HG02973 (cell line): ENCODE results near the gene TNRC6A.
A peak's percentile ranks its signal among the peaks of the same experiment; 100 is the strongest.
"Not testable (repeated sequence)": the region's sequence is repeated elsewhere in the genome, so short reads cannot be mapped to it uniquely, and the experiment has no call there.

Experiments
- ATAC-seq: cut with Tn5 transposase; IDR thresholded peaks from one replicate; pipeline ENCODE4 v1.9.1; 2021; ENCODE audit warnings: moderate library complexity; ENCODE audit not compliant: unreplicated experiment

The TNRC6A gene

DNA sequence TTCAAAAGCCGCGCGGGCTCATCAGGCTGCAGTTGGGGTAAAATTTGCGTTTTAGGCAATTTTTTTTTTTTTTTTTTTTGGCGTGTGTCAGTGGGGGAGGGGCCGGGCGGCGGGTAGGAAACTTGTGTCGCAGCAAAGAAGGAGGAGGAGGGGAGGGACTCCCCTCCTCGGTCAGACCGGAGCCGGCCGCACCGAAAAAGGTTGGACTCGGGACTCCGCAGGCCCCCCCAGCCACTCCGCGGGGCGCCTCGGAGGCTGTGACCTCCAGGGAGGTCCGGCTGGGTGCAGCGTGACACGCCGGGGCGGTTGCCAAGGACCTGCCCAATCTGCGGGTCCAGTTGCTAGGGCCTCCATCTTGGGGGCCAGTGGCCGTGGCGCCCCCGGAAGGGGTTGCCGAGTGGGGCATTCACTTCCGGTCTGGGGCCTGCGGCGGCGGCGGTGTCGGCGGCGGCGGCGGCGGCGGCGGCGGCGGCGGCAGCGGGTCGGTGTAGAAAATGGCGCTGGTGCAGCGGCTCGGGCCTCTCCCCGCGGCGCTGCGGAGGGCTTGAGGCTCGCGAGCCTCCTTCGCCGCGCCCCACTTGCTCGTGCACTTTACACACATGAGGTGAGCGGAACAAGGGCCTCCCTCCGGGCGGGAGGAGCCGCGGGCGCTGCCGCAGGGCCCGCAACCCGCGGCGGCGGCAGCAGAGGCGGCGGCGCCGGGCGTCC is at the start of gene TNRC6A:
Gene TNRC6A (plus strand): TSS at position 409 of the 708 bp plus-strand sequence. CDS start 191 bp downstream, at position 600.
- peak; percentile 90 for ATAC-seq

DNA sequence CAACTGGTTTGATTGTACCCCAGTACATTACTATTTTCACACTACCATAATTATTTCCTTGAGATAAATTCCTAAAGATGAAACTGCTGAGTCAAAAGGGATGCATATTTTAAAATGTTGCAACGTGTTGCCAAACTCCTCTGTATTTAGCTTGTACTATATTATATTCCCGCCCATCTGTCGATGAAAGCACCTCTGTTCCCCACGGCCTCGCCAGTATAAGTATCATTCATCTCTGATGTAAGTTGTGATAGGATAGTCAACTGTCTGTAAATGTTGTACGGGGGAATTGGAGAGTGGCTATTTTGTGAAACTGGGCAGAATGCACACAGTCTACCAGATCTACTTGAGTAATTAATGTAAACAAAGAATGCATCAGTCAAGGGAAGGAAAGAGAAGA is 47.7 kb upstream of the TNRC6A start:
- no peak for ATAC-seq

DNA sequence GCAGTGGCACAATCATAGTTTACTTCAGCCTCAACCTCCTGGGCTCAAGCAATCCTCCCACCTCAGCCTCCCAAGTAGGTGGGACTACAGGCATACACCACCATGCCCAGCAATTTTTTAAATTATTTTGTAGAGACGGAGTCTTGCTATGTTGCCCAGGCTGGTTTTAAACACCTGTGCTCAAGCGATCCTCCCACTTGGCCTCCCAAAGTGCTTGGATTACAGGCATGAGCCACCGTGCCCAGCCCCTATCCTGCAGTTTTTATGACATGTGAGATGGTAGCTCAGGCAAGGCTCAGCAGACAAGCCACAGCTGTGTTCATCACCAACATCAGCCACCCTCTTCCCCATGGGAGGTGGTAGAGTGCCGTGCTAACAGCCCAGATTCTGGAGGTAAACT is 46.2 kb upstream of the TNRC6A start:
- no peak for ATAC-seq

DNA sequence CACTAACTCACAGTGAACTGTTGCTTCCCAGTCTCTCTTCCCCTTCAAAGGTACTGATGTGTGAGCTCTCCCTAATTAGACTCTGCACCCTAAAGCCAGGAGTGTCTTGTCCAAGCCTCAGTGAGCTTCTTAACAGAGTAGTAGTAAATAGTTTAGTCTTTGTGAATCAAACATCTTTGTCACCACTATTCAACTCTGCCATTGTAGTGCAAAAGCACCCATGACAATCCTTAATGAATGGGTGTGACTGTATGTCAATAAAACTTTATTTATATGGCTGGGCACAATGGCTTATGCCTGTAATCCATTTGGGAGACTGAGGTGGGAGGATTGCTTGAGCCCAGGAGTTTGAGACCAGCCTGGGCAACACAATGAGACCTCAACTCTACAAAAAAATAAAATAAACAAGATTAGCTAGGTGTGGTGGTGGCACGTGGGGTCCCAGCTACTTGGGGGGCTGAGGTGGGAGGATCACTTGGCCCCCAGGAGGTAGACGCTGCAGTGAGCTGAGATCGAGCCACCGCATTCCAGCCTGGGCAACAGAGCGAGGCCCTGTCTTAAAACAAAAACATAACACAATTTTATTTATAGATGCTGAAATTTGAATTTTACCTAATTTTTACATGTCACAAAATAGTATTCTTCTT is 45.5 kb upstream of the TNRC6A start:
- no peak for ATAC-seq

DNA sequence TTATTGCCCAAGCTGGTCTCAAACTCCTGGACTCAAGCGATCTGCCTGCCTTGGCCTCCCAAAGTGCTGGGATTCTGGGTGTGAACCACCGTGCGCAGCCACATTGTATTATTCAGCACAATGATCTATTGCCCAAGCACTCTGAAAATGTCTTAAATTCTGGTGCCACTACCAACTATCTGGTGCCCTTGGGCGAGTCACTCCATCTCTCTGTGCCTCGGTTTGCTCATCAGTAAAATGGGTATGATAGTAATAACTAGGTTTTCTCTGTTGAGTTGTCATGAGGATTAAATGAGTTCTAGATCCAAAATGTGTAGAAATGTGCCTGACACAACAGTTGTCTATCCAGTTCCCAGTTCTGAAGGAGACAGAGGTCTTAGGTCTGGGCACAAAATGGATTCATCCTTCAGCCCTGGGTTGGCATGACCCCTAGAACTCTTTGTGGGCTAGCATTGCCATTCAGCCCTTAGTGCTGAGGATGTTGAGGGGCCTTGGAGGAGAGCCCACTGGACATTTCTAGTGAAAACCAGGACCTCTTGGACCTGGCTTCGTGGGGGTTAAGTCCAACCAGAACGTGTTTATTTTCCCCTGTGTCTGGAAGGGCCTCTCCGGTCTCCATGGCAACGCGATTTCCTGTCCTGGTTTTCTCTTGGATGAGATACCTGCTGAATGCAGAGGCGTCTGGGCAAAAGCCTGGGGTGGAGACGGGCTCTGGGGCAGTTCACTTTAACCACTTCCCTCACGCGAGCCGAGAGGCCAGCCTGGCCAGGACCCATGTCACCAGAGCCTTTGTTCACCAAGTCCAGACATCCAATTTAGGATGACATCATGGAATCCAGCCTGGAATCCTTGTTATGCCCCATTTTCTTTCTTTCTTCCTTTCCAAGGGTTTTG is 43.7 kb upstream of the TNRC6A start:
- no peak for ATAC-seq

DNA sequence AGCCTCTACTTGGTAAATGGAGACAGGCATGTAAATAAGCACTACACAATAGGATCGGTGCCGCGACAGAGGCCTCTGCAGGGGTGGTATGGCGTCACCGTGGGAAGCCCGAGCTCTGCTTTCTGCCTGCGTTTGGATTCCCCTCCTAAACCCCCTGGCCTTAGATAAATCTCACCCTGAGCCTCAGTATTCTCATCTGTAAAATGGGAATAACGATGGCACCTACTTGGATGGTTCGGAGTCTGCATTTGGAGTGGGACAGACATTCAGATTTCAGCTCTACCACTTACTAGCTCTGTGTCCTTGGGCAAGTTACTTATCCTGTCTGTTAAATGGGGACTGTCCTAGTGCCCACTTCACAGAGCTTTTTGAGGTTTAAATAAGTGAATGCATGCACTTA is 42.8 kb upstream of the TNRC6A start:
- ATAC-seq = no peak

DNA sequence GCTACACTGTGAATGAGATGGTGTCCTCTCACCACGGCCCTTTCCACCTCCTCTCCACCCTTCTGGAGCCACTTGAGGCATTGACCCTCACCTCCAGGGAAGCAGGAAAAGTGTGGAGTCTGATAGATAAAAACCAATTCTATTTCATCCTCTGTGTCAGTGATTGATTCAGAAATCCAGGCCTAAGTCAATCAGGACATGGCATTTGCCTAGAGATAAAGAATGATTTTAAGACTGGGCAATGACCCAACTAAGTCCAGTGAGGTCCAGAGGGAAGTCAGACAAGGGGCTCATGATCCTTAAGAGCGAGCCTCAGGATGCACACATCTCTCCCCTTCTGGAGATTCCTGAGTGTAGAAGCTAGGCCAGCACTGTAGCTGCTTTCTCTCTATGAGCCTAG is 41.1 kb upstream of the TNRC6A start:
- no peak for ATAC-seq

DNA sequence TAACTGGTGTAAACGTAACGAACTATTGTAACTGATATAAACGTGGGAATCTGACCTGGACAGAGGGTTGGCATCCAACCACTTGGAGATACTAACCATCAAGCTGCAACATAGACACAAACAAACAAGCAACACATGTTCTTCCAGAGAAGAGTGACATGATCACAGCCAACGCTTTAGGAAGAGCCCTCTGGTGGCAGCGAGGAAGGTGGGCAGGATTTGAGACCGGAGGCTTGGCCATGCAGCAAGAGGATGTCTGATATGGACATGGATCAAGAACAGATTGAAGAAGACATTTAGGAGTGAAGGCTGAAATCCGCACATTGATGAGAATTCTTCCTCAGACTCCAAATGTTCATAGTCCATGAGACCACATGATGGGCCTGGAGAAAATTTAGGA is 40.3 kb upstream of the TNRC6A start:
- ATAC-seq = no peak

DNA sequence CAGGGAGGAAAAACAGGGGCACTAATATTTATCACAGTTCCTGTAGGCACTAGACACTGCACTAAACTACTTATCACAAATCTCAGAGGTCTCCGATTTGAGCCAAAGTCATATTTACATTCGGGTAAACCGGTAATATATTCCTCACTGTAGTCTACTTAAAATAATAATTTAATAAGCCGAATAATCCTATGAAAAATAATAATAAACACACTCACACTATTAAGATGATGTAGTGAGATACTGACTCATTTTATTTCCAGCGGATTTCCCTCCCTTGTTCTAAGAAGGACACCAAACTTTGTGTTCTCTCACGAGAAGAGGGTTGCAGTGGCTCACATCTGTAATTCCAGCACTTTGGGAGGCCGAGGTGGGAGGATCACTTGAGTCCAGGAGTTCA is 36.6 kb upstream of the TNRC6A start:
- ATAC-seq = no peak

DNA sequence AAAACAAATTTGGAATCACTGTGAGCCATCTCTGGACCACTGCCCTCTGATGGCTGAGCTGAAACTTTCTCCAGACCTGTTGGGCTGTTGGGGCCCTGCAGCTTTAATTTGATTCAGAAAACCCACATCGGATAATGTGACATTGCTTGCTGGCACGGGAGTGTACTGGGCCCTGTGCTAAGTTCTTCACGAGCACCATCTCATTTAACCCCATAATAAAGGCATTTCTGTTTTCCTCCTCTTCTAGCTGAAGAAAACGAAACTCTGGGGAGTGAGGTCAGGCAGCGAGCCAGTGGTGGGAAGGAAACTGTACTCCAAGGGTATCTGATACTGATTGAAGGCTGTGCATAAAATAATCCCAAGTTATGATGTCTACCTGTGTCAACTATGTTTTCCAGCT is 34.5 kb upstream of the TNRC6A start:
- ATAC-seq = no peak

DNA sequence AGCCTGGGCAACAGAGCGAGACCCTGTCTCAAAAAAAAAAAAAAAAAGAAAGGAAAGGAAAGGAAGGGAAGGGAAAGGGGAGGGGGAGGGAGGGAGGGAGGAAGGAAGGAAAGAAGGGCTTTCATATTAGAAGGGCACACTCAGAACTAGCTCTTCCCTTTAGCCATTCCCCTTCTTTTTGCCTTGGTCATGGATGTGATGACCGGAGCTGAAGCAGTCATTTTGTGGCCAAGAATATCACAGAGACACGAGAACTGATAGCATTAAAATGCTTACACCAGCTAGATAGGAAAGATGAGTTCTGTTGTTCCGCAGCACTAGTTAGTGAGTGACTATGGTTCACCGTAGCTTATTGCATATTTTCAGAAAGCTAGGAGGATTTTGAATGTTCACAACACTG is 32.8 kb upstream of the TNRC6A start:
- ATAC-seq = no peak

DNA sequence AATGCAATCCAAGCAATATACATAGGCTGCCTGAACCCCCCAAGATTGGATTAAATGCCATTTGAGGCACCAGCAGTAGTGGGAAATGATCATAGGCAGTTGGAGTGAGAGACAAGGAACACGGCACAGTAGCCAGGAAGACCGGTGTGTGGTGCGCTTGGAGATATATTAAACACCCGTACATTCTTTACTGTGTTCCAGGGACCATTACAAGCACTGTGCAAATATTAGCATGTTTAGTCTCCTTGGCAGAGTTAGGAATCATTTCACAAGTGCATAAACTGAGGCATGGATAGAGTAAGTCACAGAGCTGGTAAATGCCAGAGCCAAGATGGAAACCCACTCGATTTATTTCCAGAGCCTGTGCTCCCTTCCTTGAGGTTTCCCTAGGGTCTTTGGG is 31.1 kb upstream of the TNRC6A start:
- no peak for ATAC-seq

DNA sequence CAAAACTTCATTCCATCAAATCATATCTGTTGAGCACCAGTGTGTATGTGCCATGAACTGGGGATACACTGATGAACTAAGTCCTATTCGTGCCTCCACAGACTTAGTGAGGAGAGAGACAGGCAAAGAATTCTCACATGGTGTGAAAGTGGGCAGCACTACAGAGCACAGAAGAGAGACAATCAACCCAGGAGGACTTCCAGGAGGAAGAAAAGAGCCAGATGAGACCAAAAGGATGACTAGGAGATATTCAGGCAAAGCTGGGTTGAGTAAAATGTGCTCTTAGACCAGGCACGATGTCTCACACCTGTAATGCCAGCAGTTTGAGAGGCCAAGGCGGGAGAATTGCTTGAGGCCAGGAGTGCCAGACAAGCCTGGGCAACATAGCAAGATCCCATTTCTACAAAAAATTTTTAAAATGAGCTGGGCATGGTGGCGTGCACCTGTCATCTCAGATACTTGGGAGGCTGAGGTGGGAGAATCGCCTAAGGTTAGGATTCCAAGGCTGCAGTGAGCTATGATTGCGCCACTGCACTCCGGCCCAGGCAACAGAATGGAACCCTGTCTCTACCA is 30.2 kb upstream of the TNRC6A start:
- ATAC-seq = no peak

DNA sequence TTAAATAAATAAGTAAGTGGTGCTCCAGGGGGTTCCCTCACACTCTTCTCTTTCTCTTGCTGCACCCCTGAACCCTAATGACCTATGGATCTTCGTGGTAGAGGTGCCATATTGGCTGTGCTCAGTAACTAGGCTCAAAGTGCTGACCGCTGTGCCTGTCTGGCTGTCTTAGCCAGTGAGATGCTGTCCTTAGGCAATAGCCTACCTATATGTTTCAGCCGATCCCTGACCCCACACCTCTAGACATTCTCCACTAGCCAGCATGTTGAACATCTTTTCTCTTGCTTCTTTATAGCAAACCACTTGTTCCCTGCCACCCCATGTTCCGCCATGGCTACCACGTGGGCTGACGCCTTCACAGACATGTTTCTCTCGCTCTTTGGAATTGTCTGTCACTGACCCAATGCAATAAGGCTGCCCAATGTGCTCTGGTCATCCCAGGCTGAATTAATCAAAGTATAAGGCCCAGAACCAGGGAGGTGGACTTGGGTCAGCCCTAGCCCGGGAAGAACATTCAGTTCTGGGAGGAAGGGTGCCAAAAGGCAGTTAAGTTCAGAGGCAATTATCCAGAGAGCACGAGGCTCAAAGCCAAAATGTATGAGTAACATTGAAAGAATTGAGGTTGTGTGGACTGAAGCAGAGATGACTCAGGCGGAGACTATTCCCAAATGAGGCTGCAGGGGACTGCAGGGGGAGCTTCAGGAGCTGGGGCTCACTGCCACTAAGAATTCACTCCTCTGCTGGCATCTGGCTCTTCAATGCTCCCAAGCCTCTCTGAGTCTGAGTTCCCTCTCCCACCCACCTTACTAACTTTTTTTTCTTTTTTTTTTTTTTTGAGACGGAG is 28.7 kb upstream of the TNRC6A start:
- ATAC-seq = no peak

DNA sequence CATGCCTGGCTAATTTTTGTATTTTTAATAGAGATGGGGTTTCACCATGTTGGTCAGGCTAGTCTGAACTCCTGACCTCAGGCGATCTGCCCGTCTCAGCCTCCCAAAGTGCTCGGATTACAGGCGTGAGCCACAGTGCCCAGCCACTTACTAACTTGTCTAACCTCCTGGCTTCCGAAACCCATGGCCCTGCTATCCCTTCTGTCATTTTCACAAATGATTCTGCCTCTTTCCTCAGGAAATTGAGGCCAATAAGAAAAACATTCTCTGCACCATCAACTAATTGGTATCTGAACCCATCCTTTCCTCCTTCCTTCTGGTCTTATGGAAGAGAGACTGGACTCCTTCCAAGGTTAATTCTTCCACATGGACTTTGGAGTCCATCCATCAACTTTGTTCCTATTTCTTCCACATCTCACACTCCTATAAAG is 27.9 kb upstream of the TNRC6A start:
- no peak for ATAC-seq

DNA sequence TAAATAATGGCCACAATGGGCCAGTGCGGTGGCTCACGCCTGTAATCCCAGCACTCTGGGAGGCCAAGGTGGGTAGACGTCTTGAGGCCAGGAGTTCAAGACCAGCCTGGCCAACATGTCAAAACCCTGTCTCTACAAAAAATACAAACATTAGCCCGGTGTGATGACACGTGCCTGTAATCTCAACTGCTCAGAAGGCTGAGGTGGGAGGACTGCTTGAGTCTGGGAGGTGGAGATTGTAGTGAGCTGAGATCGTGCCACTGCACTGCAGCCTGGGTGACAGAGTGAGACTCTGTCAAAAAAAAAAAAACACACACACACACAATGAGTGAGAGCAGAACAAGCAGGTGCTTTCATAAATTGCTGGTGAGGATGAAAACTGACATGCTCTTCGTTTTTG is 21.7 kb upstream of the TNRC6A start:
- not testable (repeated sequence) for ATAC-seq

DNA sequence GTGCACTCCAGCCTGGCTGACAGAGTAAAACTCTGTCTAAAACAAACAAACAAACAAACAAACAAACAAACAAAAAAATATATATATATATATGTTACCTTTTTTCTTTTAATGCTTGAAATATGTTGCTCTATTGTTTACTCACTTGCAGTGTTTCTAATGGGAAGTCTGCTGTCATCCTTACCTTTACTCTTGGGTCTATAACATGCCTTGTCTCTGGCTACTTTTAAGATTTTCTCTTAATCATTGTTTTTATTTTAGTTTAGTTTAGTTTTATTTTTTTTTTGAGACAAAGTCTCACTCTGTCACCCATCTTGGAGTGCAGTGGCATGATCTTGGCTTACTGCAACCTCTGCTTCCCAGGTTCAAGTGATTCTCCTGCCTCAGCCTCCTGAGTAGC is 16.1 kb upstream of the TNRC6A start:
- no peak for ATAC-seq

DNA sequence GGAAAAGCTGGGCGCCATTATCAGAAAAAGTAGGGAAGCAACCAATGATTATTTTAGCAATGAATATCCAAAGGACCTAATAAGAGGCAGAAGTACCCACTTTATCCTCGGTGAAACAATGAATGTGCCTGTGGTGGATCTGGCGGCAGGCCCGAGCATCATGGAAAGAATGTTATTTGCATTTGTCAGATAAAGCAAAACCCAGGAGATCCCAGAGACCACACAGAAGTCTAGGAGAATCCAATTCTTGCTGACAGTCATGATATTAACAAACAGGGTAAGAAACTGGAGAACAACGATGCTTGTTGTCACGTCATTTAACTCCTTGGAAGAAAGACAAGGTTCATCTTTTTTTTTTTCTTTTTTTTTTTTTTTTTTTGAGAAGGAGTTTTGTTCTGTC is 12.0 kb upstream of the TNRC6A start:
- ATAC-seq = no peak

DNA sequence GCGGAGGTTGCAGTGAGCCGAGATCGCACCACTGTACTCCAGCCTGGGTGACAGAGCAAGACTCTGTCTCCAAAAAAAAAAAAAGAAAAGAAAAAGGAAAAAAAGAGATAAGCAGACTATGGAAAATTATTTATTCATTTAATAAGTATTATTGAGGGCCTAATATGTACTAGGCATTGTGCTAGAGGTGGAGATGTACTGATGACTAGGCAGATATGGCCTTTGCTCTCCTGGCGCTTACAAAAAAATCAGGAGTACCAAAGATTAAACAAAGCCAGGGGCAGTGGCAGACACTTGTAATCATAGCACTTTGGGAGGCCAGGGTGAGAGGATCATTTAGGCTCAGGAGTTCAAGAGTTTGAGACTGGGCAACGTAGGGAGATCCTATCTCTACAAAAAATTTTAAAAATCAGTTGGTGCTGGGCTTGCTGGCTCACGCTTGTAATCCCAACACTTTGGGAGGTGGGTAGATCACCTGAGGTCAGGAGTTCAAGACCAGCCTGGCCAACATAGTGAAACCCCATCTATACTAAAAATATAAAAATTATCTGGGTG is 10.4 kb upstream of the TNRC6A start:
- ATAC-seq = no peak

DNA sequence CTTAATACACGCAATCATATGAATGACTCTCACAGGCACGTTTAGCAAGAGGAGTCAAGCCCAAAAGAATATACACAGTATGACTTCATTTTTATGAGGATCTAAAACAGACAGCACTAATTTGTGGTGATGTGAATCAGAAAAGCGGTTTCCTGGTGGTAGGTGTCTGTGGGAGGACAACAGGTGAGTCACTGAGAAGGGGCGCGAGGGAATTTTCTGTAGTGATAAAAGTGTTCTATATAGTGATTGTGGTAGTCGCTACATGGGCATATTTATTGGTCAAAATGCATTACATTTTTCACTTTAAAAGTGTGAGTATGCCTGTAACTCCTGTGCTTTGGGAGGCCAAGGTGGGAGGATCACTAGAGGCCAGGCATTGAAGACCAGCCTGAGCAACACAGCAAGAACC is 7.6 kb upstream of the TNRC6A start:
- no peak for ATAC-seq
